Hypothalamus (tissue), 51 donors: ENCODE results near the gene ESF1.

Experiments used
- DNase-seq, 51 donors: peaks; one replicate each; lab custom pipeline; 2025; lab: John Stamatoyannopoulos, UW

ESF1 gene, protein sequence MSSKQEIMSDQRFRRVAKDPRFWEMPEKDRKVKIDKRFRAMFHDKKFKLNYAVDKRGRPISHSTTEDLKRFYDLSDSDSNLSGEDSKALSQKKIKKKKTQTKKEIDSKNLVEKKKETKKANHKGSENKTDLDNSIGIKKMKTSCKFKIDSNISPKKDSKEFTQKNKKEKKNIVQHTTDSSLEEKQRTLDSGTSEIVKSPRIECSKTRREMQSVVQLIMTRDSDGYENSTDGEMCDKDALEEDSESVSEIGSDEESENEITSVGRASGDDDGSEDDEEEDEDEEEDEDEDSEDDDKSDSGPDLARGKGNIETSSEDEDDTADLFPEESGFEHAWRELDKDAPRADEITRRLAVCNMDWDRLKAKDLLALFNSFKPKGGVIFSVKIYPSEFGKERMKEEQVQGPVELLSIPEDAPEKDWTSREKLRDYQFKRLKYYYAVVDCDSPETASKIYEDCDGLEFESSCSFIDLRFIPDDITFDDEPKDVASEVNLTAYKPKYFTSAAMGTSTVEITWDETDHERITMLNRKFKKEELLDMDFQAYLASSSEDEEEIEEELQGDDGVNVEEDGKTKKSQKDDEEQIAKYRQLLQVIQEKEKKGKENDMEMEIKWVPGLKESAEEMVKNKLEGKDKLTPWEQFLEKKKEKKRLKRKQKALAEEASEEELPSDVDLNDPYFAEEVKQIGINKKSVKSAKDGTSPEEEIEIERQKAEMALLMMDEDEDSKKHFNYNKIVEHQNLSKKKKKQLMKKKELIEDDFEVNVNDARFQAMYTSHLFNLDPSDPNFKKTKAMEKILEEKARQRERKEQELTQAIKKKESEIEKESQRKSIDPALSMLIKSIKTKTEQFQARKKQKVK

DNA sequence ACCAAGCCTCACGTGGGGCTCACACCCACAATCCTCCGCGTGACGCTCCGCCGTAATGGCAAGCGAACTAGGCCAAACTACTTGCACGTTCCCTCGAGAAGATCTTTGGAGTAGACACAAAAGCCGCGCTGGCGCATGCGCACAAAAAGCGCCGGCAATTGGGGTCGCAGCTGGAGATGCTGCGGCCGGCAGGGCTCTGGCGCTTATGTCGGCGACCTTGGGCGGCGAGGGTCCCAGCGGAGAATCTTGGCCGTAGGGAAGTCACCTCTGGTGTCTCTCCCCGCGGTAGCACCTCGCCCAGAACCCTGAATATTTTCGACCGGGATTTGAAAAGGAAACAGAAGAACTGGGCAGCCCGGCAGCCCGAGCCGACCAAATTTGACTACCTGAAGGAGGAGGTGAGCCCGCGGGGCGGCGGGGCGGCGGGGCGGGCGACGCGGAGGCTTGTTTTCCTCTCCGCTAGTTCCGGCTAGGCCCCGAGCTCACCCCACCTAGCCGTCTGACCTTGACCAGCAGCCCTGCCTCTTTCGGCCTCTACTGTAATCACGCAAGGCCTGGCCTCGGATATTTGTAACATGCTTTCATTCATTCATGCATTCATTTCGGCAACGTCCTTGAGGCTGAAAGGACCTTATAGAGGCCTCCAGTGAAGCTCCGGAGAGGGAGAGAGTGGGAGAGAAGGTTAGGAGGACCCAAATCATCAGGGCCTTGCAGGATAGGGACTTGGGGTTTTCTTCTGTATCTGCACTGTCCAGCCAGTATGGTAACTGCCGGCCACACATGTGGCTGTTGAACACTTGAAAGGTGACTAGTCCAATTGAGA lies at the start of gene ESF1, which contains the start of gene NDUFAF5:
Gene ESF1 (minus strand): TSS at position 27 of the 823 bp plus-strand sequence. CDS start 1,779 bp downstream, outside the sequence.
Gene NDUFAF5 (plus strand): TSS at position 136 of the 823 bp plus-strand sequence. CDS start 41 bp downstream, at position 177.
- peak; percentile 56 to 97 (median 90) for DNase-seq

DNA sequence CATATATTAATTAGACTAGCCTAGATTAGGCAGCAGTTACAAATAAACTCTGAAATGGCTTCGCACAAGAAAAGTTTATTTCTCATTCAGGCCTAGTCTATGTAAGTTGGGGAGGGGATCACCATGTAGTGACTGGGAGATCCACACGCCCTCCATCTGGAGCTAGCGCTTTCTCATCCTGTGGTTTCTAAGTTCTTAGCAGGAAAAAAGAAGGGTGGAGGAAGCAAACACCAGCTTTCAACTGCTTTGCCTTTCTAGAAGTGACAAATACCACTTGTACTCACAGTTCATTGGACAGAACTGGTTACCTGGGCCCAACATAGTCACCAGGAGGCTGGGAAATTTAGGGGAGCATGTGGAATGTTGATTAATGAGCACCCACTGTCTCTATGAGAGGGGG lies 46.8 kb upstream of the ESF1 start:
- DNase-seq, result no peak

DNA sequence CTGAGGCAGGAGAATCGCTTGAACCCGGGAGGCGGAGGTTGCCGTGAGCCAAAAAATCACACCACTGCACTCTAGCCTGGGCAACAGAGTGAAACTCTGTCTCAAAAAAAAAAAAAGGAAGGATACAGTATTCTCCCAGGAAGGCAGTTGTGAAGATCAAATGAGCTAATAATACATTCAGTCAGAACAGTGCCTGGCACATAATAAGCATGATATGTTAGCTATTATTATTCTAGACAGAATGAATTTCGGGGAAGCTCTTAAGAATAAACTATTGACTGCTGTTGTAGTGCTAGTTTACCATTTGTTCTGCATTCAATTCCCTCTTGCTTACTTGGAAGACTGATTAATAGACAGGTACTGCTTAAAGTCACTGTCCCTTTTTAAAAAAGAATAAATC lies 40.7 kb upstream of the ESF1 start:
- no peak for DNase-seq

DNA sequence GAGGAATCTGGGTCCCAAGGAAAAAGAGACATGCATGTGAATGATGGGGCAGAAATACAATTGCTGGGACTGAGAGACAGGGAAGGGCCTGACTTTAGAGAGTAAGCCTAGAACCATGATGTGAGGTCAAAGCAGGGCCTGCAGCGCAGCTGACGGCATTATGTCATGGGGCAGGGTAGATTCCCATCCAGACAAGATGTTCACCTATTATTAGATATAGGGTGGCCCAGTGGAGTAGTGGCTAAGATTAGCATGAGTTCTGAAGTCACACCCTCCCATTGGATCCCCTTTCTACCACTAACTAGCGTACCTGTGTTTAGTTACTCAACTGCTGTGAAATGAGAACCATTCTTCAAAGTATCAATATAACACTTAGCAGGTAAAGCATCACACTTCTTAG lies 39.7 kb upstream of the ESF1 start:
- DNase-seq, result no peak

DNA sequence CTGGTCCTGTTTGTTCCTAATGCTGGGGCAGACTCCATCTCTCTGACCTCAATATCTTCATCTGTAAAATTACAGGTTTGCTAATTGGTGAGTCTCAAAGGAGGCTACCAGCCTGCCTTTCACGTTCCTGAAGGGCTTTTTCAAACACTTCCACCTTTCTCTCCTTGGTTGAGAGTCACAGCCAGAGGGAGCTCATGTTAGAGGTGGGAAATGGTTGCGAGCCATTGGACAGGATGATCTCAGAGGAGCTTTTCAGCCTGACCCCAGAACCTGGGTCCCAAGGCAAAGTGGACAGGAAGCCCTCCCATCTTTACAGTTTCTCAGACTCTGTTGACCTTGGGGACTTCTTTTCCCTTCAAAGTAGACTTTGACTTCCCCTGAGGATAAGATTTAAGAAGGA lies 37.7 kb upstream of the ESF1 start:
- DNase-seq, result no peak

DNA sequence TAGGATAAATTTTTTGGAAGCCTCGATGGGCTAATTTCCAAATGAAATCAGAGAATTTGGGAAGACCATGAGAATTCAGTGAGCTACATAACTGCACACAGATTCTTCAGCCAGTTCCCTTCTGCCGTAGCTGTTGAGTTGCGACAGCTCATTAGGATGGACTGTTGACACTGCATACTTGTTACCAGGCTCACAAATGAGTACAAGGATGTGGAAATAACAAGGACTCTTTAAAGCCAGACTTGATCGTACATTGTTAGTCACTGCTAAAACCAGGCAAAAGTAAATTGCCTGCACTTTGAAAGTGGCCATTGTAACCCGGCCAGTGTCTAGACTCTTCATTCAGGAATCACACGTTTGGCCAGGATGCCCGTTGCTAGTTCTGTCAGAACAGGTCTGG lies 37.2 kb upstream of the ESF1 start:
- DNase-seq, result peak in 1 of 51 donors; percentile 4

DNA sequence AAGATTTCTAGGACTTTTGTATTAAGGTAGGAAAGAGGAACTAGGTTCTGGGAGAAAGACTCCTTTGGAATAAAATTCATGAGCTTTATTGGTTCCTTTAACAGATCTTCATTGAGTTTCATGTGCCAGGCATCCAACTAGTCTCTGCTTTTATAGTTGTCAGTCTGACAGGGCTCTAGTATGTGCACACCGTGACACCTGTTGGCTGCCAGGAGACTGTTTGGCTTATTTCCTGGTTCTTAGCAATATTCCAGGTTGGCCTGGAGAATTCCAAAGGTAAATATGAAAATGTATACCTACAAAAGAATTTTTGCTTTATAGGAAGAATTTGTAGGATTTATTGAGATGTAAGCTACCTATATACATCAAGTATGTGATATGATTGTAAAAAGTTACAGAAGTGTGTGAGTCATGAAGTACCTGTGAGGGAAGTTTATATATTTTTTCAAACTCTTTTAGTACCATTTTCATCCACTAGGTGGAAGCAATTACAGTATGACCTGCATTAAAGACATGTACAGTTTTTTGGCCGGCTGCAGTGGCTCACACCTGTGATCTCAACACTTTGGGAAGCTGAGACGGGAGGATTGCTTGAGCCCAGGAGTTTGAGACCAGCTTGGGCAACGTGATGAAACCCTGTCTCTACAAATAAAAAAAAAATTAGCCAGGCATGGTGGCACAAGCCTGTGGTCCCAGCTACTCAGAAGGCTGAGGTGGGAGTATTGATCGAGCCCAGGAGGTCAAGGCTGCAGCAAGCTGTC lies 35.3 kb upstream of the ESF1 start:
- DNase-seq, result peak in 3 of 51 donors; percentile 2 to 18 (median 6)

DNA sequence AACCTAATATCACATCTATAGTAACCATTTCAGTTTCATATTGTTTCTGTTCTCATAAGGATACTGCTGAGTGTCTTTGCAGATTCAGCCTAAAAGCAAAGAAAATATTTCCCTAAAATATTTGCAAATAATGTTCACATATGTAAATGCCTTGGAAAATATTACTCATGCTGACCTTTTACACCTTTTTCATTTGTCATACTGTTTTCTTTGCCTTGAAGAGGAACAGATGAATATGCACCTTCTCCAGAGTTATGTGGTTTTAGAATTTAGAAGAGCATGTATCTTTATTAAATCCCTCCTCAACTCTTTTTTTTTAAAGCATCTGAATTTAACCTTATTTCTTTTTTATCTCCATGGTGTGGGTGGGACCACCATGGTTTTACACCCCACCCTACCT lies 32.6 kb upstream of the ESF1 start:
- no peak for DNase-seq

DNA sequence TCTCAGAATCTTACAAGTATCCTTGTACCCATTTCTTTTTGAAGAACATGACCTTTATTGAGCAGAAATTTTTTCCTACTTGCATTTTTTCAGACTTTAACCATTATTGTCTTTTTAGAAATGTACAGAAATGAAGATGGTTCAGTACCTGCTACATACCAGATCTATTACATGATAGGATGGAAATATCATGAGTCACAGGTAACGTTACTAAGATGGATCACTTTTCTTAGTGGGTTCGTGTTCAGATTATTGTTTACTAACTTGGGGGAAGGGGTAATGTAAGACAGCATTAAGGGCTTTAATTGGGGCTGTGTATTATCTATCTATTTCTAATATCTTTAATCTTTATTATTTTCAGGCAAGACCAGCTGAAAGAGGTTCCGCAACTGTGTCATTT lies 32.0 kb upstream of the ESF1 start:
- no peak for DNase-seq

DNA sequence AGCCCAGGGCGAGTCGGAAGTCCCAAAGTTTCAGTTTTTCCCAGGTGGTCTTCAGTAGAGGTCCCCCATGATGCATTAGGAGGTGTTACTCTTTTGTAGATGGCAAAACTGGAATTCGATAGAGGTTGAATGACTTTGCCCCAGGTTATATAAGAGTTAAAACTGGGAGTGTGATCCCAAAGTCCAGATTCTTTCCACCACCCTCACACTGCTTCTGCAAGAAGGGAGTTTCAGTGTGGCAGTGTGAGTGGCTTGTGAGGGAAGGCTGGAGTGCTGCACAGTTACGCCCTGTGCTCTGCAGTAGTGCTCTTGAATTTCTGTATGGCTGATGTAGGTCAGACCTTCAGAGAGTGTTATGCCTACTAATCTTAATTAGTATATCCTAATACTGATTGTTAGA lies 30.0 kb upstream of the ESF1 start:
- DNase-seq, result no peak

DNA sequence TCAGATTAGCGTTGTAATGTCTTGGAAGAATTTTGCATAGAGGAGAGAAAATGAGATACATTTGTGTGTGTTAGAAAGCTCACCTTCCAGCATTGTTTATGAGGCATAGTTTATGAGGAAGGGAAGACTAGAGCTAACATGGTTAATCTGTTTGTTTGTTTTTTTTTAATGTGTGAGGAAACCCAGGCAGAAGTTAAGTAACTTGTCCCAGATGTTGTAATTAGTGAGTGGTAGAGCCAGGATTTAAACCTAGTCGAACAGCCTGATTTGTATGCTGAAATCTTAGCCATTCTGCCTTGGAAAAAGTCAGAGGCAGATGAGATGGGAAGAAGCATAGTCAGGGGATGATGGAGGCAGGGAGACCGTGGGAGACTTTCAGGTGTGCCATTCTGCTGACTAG lies 29.2 kb upstream of the ESF1 start:
- no peak for DNase-seq

DNA sequence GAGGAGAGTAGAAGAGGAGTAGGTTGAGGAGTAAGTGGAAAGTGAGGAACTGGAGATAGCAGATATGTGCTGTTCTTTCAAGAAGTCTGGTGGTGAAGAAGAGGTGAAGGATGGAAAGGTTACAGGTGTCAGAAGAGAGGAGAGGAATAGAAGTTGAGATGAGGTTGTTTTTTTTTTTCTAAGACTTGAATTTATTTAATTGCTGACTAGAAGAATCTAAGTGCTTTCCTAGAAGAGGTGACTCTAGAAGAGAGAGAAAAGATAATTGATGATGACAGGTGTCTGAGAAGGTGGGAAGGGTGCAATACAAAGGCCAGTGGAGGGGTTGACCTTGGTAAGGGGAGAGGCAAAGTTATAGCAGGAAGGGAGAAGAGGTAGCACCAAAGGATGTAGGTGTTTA lies 25.7 kb upstream of the ESF1 start:
- no peak for DNase-seq

DNA sequence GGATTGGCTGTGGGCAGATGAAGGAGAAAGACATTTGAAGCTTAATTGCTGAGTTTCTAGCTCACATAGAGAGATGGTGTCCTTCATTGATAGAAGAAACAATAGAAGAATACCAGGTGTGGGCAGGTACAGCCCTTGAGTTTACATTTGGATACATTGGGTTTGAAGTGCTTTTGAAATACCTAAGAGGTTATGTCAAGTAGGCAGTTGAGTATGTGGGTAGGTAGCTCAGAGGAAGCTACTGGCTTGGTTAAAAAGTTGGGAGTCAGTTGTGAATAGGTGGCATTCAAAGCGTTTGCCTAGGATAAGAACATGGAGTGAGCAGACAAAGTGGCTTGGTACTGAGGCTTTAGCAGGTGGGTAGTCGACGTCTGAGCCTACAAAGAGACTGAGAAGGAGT lies 25.1 kb upstream of the ESF1 start:
- no peak for DNase-seq

DNA sequence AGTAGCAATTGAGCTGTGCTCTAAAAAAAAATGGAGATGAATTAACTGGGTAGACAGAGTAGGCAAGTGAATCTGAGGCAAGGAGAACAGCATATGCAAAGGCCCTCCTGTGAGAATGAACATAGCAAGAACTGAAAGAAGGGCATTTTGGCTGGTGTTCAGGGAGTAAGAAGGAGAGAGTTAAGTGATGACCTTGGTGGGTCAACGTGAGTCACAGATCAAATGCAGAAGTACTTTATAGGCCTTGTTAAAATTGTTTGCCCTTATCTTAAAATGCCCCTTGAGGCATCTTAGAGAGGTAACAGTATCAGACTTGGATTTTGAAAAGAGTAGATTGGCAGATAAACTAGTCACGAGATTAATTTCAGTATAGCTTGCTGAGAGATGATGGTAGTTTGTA lies 24.7 kb upstream of the ESF1 start:
- DNase-seq, result no peak

DNA sequence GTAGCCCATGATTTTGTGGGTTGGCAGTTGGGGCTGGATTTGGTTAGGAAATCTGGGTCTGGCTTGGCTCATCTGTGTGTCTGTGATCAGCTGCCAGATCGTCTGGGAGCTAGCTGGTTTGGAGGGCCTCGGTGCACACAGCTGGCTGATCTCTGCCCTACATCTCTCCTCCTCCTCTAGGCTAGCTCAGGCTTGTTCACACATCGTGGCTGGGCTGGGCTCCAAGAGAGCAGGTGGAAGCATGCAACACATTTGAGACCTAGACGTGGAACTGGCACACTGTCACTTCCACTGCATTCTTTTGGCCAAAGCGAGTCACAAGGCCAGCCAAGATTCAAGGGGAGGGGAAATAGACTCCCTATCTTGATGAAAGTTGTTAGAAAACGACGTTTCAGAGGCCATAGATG lies 16.0 kb upstream of the ESF1 start:
- DNase-seq, result peak in 29 of 51 donors; percentile 4 to 63 (median 28)

DNA sequence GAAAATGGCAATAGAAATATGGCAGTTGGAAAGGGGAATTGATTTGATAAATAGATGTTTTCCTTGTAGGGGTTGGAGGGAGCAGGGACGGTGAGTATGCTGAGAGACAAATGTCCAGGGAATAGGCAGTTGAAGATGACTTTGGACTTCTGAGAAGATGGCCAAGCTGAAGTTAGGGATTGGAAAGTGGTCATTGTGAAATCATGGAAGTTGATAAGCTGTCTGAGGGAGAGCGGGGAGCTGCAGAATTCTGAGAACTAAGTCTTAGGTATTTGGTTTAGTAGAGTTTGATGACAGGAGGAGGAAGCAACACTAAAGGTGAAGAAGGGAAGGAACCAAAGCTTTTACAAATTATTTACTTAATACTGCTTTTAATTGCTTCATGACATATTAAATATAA lies 15.3 kb upstream of the ESF1 start:
- no peak for DNase-seq

DNA sequence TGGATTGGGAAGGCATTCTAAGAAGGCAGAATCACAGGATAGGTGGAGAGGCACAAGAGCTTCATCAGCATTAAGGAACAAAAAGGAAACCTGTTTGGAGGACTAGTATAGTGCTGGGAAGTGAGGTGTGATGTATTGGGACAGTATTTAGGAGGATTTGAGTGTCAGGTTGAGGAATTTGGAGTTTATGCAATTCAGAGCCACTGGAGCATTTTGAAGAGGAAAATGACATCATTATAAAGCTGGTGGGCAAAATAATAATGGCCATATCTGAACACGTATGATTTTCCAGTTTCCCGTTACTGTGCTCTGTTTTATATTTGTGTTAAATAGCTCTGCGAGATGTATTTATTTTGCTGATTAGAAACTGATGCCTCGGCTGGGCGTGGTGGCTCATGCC lies 14.3 kb upstream of the ESF1 start:
- DNase-seq, result no peak

DNA sequence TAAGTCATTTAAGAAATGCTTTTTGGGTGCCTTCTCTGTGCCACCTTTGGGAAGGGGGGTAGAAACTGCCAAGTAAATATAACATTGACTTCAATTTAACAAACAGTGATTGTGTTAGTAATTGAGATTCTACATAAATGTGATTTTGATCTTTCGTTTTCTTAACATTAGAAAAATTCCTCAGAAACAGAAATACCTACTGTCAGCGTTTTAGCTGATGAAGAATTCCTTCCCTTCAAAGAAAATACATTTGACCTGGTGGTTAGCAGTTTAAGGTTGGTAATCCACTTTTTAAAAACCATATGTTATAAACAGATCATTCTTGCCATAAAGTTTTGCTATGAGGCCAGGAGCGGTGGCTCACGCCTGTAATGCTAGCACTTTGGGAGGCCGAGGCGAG lies 9.9 kb upstream of the ESF1 start:
- DNase-seq, result no peak

DNA sequence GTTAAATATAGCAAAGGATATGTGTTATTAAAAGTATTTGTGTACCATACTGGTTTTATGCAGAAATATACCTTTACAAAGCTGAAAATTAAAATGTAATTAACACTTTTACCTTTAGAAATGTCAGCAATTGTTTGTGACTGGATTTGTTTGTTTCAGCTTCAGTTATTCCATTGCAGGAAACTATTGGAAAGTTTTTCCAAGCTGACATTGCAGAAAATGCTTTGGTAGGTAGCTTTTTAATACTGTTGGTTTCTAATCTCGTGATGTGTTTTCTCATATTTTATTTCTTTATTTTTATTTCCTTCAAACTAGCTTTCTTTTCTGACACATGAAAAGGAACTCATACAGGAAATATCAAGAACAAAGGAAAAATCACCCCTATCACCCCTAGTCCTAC lies 8.3 kb upstream of the ESF1 start:
- DNase-seq, result no peak
